ENCODE measurements around the gene PGPEP1.

DNA sequence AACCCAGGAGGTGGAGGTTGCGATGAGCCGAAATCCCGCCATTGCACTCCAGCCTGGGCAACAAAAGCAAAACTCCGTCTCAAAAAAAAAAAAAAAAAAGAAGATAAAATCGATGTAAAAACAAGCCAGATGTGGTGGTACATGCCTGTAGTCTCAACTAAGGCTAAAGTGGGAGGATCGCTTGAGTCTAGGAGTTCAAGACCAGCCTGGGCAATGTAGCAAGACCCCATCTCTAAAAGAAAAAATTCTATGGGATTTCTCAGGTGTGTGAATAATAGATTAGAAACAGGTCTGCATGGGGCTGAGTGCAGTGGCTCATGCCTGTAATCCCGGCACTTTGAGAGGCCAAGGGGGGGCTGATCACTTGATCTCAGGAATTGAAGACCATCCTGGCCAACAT lies 11.1 kb downstream of the PGPEP1 start:
- no peak for TF ChIP-seq CTCF (IDR thresholded peaks at IDR 0.05)
- TF ChIP-seq POLR2A (IDR thresholded peaks at IDR 0.05), result no peak
- no peak for TF ChIP-seq POLR2AphosphoS5 (IDR thresholded peaks at IDR 0.05; ENCODE audit: insufficient read depth in 1 of 2, low read depth in 1 of 2)

All from vagina (tissue), 2 donors.